ENCODE data around the gene RGS9BP. TPM values are rescaled to one million over a fixed set of nuclear protein-coding genes. Genes with fewer than 3 reads are reported as not detected.

The RGS9BP gene
- total and polyA plus RNA-seq, 10 of the 15 experiments (the other 5 are each of a cell fraction or from before 2014, with no cell fraction given) = 0.01 to 0.10 (median 0.05) TPM; not detected in 6

DNA sequence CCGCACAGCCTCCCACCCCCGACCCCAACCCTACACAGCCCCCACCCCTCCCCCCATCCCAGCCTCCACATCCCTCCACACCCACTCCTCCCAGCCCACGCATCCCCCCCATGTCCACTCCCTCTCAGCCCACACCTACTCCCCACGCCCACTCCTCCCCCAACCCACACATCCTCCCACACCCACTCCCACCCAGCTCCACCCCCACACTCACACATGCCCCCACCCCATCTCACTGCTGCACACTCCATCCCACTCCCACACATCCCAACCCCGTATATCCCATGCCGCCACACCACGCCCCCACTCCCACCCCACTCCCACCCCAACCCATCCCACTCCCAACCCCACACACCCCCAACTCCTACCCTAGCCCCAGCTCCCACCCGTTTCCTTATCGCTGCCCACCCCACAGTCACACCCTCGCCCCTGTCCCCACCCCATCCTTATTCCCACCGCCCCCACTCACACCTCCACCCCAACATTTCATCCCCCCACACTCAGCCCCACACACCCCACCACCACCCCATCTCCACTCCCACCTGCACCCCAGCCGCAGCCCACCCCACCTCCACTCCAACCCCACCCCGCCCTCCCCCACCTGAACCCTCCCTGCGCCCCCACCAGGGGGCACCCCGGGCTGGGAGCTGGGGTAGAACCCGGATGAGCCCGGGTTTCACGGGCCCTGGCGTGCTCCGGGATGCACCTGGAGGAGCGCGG is 44.7 kb downstream of the RGS9BP start (continued):
- TF ChIP-seq, protein P1, sequence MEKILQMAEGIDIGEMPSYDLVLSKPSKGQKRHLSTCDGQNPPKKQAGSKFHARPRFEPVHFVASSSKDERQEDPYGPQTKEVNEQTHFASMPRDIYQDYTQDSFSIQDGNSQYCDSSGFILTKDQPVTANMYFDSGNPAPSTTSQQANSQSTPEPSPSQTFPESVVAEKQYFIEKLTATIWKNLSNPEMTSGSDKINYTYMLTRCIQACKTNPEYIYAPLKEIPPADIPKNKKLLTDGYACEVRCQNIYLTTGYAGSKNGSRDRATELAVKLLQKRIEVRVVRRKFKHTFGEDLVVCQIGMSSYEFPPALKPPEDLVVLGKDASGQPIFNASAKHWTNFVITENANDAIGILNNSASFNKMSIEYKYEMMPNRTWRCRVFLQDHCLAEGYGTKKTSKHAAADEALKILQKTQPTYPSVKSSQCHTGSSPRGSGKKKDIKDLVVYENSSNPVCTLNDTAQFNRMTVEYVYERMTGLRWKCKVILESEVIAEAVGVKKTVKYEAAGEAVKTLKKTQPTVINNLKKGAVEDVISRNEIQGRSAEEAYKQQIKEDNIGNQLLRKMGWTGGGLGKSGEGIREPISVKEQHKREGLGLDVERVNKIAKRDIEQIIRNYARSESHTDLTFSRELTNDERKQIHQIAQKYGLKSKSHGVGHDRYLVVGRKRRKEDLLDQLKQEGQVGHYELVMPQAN (conservative IDR thresholded peaks at IDR 0.05) = no peak
- no peak for TF ChIP-seq FOXK2 (IDR thresholded peaks at IDR 0.05)
- TF ChIP-seq PKNOX1 (IDR thresholded peaks at IDR 0.05) = no peak
- TF ChIP-seq POLR2AphosphoS5 (IDR thresholded peaks at IDR 0.05; ENCODE audit: low read length) = no peak

- WGBS (ENCODE audit: insufficient coverage, insufficient replicate concordance, low lambda C conversion rate, missing lambda C conversion rate) = 89% methylated on average over 22 of the region's 22 CpGs
- no peak overlapping the region for H2AFZ ChIP-seq (ENCODE audit: control insufficient read depth, low read depth, low read length)
- ChIA-PET POLR2A (no interaction called here), CTCF (no interaction called here), RAD21 (ENCODE audit: unreplicated experiment) (no interaction called here), SMC1A (ENCODE audit: uncharacterized antibody, unreplicated experiment) (no interaction called here)
- H3K79me2 ChIP-seq (ENCODE audit: control insufficient read depth, insufficient read depth, low read length) = no peaks in the 10 kb centered on the region
- no TSS peak for BruUV-seq (replicated peaks)
- H3K36me3 ChIP-seq (ENCODE audit: control insufficient read depth in 2 of 2, insufficient read depth in 2 of 2, low read length in 1 of 2) = no peaks in the 10 kb centered on the region
- intact Hi-C loops (cut with micrococcal nuclease; ENCODE audit: unreplicated experiment) = no loop called here
- TF ChIP-seq BCL11A (IDR thresholded peaks at IDR 0.05; ENCODE audit: low read depth, low read length) (no peak), DPF2 (IDR thresholded peaks at IDR 0.05) (no peak), BACH1 (IDR thresholded peaks at IDR 0.05; ENCODE audit: borderline replicate concordance) (no peak), GABPA (IDR thresholded peaks at IDR 0.05; ENCODE audit: low read depth) (no peak), RB1 (IDR thresholded peaks at IDR 0.05; ENCODE audit: borderline replicate concordance) (no peak), SREBF1 (IDR thresholded peaks at IDR 0.05; ENCODE audit: low read length) (no peak)
- DNase-seq (ENCODE audit: low read depth, low spot score) (no peak), FAIRE-seq (no peak), ATAC-seq (no peak)
- H4K20me1 ChIP-seq (ENCODE audit: control insufficient read depth, insufficient read depth) = no peaks in the 10 kb centered on the region
- in situ Hi-C loops (cut with MboI) = no loop called here
- no peak overlapping the region for H3K9ac ChIP-seq (ENCODE audit: control insufficient read depth, insufficient read depth, low read length)
- H3K27me3 ChIP-seq (replicated peaks in 1 of 2; ENCODE audit: control insufficient read depth in 2 of 2, insufficient read depth in 2 of 2, low read length in 1 of 2) = no peaks in the 10 kb centered on the region
- H3K27ac ChIP-seq (ENCODE audit: control insufficient read depth, insufficient read depth) = no peak overlapping the region
- no peaks in the 10 kb centered on the region for H3K4me1 ChIP-seq (ENCODE audit: control insufficient read depth, insufficient read depth, low read length)
- no peak overlapping the region for H3K4me3 ChIP-seq
- no peak overlapping the region for H3K4me2 ChIP-seq (ENCODE audit: control insufficient read depth, insufficient read depth)
- H3K9me3 ChIP-seq (replicated peaks; ENCODE audit: control insufficient read depth, insufficient read depth, low read length) = no peaks in the 10 kb centered on the region
Measured at GRCh38 chr19:32720936-32721250, 45.2 kb downstream of the RGS9BP start.

Small RNA genes within 50 kb of the gene (small RNA-seq; reads per million reads assigned to genes)
- gene RN7SL789P = not detected

Other genes starting within 250 kb of the RGS9BP start
- 167 and 171 TPM in 2 replicates for gene PDCD5, start 94.7 kb upstream of the RGS9BP start, total RNA-seq (2014; rRNA removed)
- 212 and 233 TPM in 2 replicates for gene PDCD5, start 94.7 kb upstream of the RGS9BP start, total RNA-seq (2014; rRNA removed; fragmentation: Illumina TruSeq; extraction: Trizol)
- gene PDCD5, start 94.7 kb upstream of the RGS9BP start, total RNA-seq (2021) = 148 and 158 TPM in 2 replicates
- gene PDCD5, start 94.7 kb upstream of the RGS9BP start, polyA plus RNA-seq (2011; rRNA removed) = 132 and 221 TPM in 2 replicates
- 232 and 249 TPM in 2 replicates for gene PDCD5, start 94.7 kb upstream of the RGS9BP start, polyA plus RNA-seq (2014; fragmentation: Illumina TruSeq; extraction: Trizol)
- gene PDCD5, start 94.7 kb upstream of the RGS9BP start, polyA plus RNA-seq (2014; fragmentation: Nextera tagmentation; extraction: Ambion mirVana) = 100 to 1,000 TPM; 124 to 260 TPM
- gene PDCD5, start 94.7 kb upstream of the RGS9BP start, polyA plus RNA-seq (2014; rRNA removed) = 207 and 220 TPM in 2 replicates
- gene PDCD5, start 94.7 kb upstream of the RGS9BP start, polyA plus RNA-seq (2016; fragmentation: Nextera tagmentation; extraction: Ambion mirVana) = 100 to 1,000 TPM; 550 to 556 TPM
- gene ANKRD27, start 668 bp upstream of the RGS9BP start, total RNA-seq (2014; rRNA removed) = 28.8 and 33.3 TPM in 2 replicates
- gene ANKRD27, start 668 bp upstream of the RGS9BP start, total RNA-seq (2014; rRNA removed; fragmentation: Illumina TruSeq; extraction: Trizol) = 23.9 and 24.2 TPM in 2 replicates
- gene ANKRD27, start 668 bp upstream of the RGS9BP start, total RNA-seq (2021) = 41.2 and 42.2 TPM in 2 replicates
- gene ANKRD27, start 668 bp upstream of the RGS9BP start, polyA plus RNA-seq (2011; rRNA removed) = 49.9 and 52.5 TPM in 2 replicates
- 26.2 and 28.1 TPM in 2 replicates for gene ANKRD27, start 668 bp upstream of the RGS9BP start, polyA plus RNA-seq (2014; fragmentation: Illumina TruSeq; extraction: Trizol)
- 1 to 10 TPM; 2.8 to 4.5 TPM for gene ANKRD27, start 668 bp upstream of the RGS9BP start, polyA plus RNA-seq (2014; fragmentation: Nextera tagmentation; extraction: Ambion mirVana)
- gene ANKRD27, start 668 bp upstream of the RGS9BP start, polyA plus RNA-seq (2014; rRNA removed) = 25.0 and 27.9 TPM in 2 replicates
- gene ANKRD27, start 668 bp upstream of the RGS9BP start, polyA plus RNA-seq (2016; fragmentation: Nextera tagmentation; extraction: Ambion mirVana) = 10 to 100 TPM; 30.0 to 31.2 TPM
- gene NUDT19, start 16.0 kb downstream of the RGS9BP start, total RNA-seq (2014; rRNA removed) = 19.9 and 20.3 TPM in 2 replicates
- gene NUDT19, start 16.0 kb downstream of the RGS9BP start, total RNA-seq (2014; rRNA removed; fragmentation: Illumina TruSeq; extraction: Trizol) = 7.9 and 8.5 TPM in 2 replicates
- gene NUDT19, start 16.0 kb downstream of the RGS9BP start, total RNA-seq (2021) = 16.4 and 18.2 TPM in 2 replicates
- 12.2 and 13.0 TPM in 2 replicates for gene NUDT19, start 16.0 kb downstream of the RGS9BP start, polyA plus RNA-seq (2011; rRNA removed)
- 9.3 and 10.5 TPM in 2 replicates for gene NUDT19, start 16.0 kb downstream of the RGS9BP start, polyA plus RNA-seq (2014; fragmentation: Illumina TruSeq; extraction: Trizol)
- 10 to 100 TPM; 16.8 to 31.0 TPM for gene NUDT19, start 16.0 kb downstream of the RGS9BP start, polyA plus RNA-seq (2014; fragmentation: Nextera tagmentation; extraction: Ambion mirVana)
- 9.9 and 10.2 TPM in 2 replicates for gene NUDT19, start 16.0 kb downstream of the RGS9BP start, polyA plus RNA-seq (2014; rRNA removed)
- 10 to 100 TPM; 17.3 to 18.8 TPM for gene NUDT19, start 16.0 kb downstream of the RGS9BP start, polyA plus RNA-seq (2016; fragmentation: Nextera tagmentation; extraction: Ambion mirVana)
- 0.11 TPM in 1 of 2 replicates, not detected in the other for gene TDRD12, start 43.9 kb downstream of the RGS9BP start, total RNA-seq (2014; rRNA removed)
- not detected in 2 replicates for gene TDRD12, start 43.9 kb downstream of the RGS9BP start, total RNA-seq (2014; rRNA removed; fragmentation: Illumina TruSeq; extraction: Trizol)
- gene TDRD12, start 43.9 kb downstream of the RGS9BP start, total RNA-seq (2021) = not detected in 2 replicates
- 0.15 and 0.17 TPM in 2 replicates for gene TDRD12, start 43.9 kb downstream of the RGS9BP start, polyA plus RNA-seq (2011; rRNA removed)
- not detected in 2 replicates for gene TDRD12, start 43.9 kb downstream of the RGS9BP start, polyA plus RNA-seq (2014; fragmentation: Illumina TruSeq; extraction: Trizol)
- not detected for gene TDRD12, start 43.9 kb downstream of the RGS9BP start, polyA plus RNA-seq (2014; fragmentation: Nextera tagmentation; extraction: Ambion mirVana)
- gene TDRD12, start 43.9 kb downstream of the RGS9BP start, polyA plus RNA-seq (2014; rRNA removed) = 0.13 TPM in 1 of 2 replicates, not detected in the other
- under 1 TPM in 1 of 2 experiments, not detected in 1; 0.08 TPM for gene TDRD12, start 43.9 kb downstream of the RGS9BP start, polyA plus RNA-seq (2016; fragmentation: Nextera tagmentation; extraction: Ambion mirVana)
- 0.17 TPM in 1 of 2 replicates, not detected in the other for gene SLC7A9, start 193.9 kb downstream of the RGS9BP start, total RNA-seq (2014; rRNA removed)
- gene SLC7A9, start 193.9 kb downstream of the RGS9BP start, total RNA-seq (2014; rRNA removed; fragmentation: Illumina TruSeq; extraction: Trizol) = not detected in 2 replicates
- gene SLC7A9, start 193.9 kb downstream of the RGS9BP start, total RNA-seq (2021) = 0.13 TPM in 1 of 2 replicates, not detected in the other
- gene SLC7A9, start 193.9 kb downstream of the RGS9BP start, polyA plus RNA-seq (2011; rRNA removed) = not detected in 2 replicates
- gene SLC7A9, start 193.9 kb downstream of the RGS9BP start, polyA plus RNA-seq (2014; fragmentation: Illumina TruSeq; extraction: Trizol) = not detected in 2 replicates
- not detected for gene SLC7A9, start 193.9 kb downstream of the RGS9BP start, polyA plus RNA-seq (2014; fragmentation: Nextera tagmentation; extraction: Ambion mirVana)
- gene SLC7A9, start 193.9 kb downstream of the RGS9BP start, polyA plus RNA-seq (2014; rRNA removed) = not detected in 2 replicates
- gene SLC7A9, start 193.9 kb downstream of the RGS9BP start, polyA plus RNA-seq (2016; fragmentation: Nextera tagmentation; extraction: Ambion mirVana) = not detected